NOMO-1 treated with DMSO at 0.1 percent for 48 hours (cell line): Measurements from ENCODE around the gene SAMD1.
"Not testable (repeated sequence)": the region's sequence is repeated elsewhere in the genome, so short reads cannot be mapped to it uniquely, and the experiment has no call there.

Experiments
- DNase-seq: peaks from one replicate; lab custom pipeline; 2025; ENCODE audit not compliant: unreplicated experiment; lab: John Stamatoyannopoulos, UW

The SAMD1 gene

DNA sequence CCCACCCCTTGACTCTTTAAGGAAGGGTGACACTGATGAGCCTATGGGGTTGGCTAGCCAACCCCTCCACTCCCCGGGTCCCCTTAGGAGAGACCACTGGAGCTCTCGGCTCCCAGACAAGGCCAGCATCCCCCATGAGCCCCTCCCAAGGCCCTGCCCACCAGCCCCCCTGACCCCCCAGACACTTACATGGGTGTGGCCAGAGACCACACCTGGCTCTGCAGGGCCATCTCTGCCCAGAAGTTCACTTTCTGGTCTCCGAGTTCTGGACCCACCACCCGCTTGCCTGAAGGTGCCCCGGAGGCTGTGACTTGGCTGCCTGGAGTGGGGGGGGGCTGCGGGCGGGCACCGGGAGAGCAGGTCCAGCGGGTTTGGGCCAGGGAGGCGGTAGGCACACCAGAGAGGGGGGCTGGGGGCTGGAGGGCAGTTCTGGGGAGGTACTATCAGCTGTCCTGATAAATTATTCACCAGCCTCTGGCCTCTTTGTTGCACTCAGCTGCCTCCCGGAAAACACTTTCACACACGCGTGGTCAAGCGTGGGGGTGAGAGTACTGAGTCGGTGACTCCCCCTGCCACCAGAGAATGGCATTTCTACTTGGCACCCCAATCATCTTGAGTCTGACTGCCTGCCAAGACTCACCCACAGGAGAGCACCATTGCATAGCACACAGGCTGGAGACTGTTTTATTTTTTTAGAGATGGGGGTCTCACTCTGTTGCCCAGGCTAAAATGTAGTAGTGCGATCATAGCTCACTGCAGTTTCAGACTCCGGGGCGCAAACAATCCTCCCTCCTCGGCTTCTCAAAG lies 28.6 kb downstream of the SAMD1 start, which contains the start of gene PALM3:
Gene PALM3, minus strand, starts transcription at position 326 of the 807 bp plus-strand sequence. Its CDS starts 96 bp downstream, at position 230.
- no peak for DNase-seq

DNA sequence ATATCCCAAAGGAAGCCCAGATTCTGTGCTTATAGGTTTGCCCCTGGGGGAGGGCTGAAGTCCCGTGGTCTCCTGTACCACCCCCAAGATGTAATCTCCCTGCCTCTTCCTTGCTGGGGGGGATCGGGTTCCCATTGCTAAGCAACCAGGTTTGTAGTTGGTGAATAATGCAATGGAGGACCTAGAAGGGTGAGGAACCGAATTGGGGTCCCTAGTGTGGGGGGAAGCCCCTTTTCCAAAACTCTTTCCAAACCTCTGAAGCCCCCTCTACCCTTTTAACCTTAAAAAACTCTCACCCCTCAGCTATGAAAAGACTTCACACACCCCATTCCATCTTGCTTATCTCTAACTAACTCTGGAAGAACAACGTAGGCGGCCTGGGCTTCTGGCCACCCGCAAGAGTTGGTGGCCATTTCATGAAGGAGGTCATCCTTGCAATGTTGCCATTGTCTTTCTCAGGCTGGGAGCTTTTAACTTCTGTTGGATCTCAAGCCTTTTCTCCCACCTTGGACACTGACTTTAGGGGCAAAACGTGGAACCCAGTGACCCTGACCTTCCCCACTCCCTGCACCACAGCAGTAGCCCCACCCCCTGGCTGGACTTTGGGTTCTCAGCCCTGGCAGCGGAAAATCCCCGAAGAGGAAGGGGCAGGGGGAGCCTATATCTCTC lies 29.3 kb downstream of the SAMD1 start:
- no peak for DNase-seq

DNA sequence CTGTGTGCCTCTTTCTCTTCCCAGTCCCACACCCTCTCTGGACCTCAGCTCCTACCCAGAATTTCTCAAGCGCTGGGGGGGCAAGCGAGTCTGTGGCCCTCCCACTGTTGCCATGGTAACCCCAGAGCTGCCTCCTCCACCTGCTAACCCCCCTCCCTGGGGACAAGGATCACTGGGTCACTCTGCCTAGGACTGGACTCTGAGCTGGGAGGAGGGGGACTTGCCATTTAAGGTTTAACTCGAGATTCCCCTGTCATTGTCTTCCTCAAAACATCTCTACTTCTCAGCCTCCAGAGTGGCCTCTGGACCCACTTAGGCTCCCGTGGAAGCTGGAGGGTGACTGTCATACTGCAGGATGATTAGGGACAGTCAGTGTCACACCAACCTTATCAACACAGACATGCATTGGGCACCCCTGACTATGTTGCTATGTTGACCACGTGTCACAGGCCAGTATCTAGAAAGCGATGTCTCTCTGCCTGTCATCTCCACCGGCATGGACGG lies 30.8 kb downstream of the SAMD1 start:
- no peak for DNase-seq

DNA sequence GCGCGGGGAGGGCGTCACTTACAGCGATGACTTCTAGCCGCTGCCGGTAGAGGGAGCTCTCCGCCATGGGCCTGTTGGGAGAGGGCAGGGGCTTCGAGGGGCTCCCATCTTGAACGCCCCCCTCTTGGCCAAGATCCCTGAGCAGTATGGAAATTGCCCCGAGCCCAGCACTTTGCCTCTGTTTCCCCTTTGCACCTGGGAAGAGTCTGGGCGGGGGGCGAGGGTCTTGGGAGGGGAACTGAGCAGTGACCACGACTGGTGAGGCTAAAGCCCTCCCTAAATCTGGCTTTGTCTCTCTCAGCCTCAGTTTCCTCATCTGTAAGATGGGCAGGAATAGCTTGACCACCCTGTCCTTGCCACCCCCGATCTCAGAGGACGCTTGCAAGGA lies 31.5 kb downstream of the SAMD1 start:
- DNase-seq: peak; percentile 20

DNA sequence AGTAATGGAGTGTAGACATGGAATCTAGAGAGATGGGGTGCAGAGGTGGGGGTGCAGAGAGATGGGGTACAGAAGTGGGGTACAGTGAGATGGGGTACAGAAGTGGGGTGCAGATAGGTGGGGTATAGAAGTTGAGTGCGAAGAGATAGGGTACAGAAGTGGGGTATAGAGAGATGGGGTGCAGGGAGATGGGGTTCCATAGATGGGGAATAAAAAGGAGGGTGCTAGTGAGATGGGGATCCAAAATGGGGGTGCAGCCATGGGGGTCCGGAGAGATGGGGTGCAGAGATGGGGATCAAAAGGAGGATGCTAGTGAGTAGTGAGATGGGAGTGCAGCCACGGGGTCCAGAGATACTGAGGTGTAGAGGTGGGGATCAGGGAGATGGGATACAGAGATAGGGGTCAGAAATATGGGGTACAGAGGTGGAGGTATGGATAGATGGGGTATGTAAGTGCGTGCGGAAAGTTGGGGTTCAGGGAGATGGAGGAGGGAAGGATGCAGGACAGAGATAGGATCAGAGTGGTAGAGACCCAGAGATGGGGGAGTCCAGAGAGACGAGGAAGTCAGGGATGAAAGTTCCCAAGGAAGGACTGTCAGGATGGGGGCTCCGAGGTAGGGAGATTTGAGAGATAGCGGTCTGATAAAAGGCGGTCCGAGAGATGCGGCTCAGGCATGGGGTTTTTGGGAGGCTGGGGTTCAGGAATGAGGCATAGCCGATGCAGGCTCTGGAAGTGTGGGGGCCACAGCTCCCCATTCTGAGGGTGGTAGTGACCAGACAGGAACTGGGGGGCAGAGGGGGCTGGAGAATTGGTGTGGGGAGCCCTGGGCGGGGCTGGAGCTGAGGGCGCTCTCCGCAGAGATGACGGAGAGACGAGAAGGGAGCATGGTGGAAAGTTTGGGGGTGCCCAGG lies 32.1 kb downstream of the SAMD1 start:
- DNase-seq: no peak

DNA sequence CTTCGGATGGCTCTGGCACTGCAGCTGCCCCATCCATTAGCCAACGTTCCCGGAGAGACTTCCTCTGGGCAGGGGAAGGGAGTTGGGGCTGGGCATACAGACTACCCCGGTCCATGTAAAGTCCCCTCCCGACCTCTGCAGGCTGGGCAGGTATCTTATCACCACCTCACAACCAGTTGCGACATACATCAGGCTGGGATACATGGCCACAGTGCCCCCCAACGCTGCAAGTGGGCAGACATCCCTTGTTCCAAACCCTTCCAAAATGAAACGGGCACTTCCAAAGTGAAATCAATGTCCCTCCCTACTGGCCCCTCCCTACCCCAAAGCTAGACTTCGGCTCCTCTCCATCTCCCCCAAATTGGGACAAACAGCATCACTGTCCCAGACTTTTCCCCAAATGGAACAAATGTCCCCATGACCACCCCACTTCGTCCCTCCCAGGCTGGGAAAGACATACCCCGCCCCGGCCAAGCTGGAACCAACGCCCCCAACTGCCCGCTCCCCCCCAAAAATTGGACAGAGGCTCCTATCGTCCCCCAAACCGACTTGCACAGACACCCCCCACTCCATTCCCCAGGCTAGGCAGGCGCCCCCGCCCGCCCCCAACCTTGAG lies 33.7 kb downstream of the SAMD1 start:
- DNase-seq: no peak

DNA sequence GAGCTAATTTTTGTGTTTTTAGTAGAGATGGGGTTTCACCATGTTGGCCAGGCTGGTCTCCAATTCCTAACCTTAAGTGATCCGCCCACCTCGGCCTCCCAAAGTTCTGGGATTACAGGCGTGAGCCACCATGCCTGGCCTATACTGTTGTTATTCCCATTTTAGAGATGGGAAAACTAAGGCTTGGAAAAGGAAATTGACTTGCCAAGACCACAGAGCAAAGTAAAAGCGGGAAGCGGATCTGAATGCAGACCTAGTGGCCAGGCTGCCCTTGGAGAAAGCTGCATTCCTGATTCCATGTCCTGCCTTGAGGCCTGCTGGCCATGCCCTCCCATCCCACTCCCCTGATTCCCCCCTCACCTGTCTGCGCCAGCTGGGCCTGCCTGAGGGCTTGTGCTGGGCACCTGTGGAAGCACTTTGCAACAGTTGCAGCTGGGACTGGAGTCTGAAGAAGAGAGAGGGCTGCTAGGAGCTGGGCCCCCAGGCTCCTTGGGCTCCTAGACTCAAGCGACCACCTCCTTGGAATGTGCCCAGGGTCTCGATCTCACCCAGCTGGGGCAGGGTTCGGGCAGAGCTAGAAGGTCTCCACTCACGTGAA lies 34.4 kb downstream of the SAMD1 start:
- DNase-seq: no peak

DNA sequence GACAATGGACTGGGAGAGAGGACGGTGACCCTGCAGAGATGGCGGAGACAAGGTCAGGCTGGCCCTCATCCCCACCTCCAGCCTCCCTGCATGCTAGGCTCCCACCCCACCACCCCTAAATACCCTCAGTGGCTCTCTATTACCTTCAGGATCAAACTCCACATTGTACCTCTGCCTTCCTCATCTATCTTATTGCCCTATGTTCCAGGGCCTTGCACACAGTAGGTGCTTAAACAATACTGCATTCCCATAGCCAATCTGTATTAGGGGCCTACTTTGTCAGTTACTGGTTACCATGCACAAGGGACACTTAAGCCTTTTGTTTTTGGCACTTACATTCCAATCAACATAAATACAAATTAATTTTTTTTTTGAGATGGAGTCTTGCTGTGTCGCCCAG lies 35.2 kb downstream of the SAMD1 start:
- DNase-seq: no peak

DNA sequence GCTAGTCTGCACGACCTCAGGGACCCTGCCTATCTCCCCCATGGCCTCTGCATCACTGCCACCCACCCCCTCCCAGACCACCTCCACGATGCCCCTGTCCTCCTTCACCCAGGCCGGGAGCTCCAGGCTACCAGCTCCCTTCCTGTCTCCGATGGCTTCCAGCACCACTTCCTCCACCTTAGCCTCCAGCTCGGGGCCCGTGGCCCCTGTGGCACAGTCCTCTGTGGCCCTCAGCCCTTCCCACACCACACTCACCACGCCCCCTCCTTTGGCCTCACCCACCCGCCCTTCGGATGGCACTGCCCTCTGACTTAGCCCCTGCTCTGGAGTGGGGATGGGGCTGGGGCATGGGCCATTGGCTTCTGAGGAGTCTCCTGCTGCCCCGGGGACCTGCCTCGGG lies 35.8 kb downstream of the SAMD1 start:
- no peak for DNase-seq

DNA sequence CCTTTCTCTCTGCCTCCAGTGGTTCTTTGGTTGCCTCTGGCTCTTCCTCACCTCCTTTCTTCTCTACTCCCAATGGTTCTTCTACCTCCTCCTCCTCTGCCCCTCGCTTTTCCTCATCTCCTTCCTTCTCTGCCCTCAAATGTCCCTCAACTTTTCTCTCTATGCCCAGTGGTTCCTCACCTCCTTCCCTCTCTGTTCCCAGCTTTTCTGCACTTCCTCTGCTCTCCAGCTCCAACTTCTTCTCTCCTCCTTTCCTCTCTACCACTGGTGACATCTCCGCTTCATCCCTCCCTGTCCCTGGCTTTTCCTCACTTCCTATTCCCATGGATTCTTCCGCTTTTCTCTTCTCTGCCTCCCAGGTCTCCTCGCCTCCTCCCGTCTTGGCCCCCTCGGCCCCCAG lies 36.5 kb downstream of the SAMD1 start:
- no peak for DNase-seq

DNA sequence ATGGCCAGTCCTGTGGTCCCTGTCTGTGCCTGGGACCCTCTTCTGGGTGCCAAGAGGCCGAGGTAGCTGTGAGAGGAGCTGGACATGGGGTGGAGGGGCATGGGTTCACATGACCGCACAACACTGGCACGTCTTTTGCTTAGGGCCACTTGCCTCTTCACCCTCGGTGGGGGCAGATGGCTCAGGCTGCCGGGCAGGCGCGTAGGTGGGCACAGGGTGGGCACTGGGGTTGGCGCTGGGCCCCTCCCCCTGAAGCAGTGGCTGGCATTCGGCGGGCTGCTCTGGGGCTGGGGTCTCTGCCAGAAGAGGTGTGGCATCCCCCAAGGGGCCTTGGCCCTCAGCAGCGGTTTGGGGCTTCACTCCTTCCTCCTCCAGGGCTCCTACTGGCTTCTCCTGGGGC lies 37.1 kb downstream of the SAMD1 start:
- no peak for DNase-seq

DNA sequence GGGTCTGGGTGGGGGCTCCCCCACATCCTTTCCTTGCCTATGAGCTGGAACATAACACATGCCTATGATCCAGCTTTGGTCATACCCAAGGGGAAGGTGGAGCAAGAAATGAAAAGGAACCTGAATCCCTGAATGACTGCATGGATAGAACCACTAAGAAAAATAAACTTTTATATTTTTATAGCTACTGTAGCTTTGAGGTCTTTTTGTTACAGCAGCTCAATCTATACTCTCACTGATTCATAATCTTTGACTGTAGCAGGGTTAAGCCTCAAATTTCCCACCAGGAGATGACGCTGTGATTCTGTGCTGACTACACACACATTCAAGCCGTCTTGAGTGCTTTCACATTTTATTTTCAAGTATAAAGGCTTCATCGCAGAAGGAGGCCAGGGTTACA lies 37.5 kb downstream of the SAMD1 start:
- no peak for DNase-seq

DNA sequence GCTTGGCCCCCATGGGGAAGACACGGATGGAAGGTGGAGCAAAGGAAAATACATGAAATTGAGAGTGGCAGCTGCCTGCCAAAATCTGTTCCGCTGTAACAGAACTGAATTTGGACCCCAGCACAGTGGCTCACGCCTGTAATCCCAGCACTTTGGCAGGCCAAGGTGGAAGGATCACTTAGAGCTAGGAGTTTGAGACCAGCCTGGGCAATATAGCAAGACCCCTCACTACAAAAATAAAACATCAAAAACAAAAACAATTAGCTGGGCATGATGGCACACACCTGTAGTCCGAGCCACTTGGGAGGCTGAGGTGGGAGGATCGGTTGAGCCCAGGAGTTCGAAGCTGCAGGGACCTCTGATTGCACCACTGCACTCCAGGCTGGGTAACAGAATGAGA lies 38.1 kb downstream of the SAMD1 start:
- no peak for DNase-seq

DNA sequence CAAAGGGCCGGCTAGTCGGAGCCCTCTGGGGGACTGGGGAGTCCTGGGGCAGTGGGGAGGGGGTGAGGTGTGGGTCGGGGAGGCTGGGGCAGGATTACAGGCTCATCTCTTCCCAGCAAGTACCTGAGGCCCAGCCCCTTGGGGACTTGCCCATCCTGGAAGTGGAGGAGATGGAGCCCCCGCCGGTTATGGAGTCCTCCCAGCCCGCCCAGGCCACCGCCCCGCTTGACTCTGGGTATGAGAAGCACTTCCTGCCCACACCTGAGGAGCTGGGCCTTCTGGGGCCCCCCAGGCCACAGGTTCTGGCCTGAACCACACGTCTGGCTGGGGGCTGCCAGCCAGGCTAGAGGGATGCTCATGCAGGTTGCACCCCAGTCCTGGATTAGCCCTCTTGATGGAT lies 38.6 kb downstream of the SAMD1 start:
- DNase-seq: no peak

DNA sequence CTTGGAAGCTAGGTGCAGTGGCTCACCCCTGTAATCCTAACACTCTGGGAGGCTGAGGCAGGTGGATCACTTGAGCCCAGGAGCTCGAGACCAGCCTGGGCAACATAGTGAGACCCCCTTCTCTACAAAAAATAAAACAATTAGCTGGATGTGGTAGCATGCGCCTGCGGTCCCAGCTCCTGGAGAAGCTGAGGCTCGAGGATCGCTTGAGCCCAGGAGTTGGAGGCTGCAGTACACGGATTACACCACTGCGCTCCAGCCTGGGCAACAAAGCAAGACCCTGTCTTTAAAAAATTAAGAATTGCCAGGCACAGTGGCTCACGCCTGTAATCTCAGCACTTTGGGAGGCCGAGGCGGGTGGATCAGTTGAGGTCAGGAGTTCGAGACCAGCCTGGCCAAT lies 39.6 kb downstream of the SAMD1 start:
- not testable (repeated sequence) for DNase-seq

DNA sequence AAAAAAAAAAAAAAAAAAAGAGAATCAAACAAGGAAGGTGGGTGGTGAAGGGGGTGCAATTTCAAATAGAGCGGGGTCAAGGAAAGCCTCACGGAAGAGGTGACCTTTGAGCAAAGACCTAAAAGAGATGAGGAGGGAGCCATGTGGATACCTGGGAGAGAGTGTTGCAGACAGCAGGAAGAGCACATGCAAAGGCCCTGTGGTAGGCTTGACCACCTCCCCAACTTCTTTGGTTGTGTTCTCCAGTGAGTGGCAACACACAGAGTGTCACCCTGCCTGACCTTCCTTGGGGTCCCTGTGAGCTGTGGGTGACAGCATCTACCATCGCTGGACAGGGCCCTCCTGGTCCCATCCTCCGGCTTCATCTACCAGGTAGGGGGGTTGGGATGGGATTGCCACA lies 40.0 kb downstream of the SAMD1 start:
- no peak for DNase-seq

DNA sequence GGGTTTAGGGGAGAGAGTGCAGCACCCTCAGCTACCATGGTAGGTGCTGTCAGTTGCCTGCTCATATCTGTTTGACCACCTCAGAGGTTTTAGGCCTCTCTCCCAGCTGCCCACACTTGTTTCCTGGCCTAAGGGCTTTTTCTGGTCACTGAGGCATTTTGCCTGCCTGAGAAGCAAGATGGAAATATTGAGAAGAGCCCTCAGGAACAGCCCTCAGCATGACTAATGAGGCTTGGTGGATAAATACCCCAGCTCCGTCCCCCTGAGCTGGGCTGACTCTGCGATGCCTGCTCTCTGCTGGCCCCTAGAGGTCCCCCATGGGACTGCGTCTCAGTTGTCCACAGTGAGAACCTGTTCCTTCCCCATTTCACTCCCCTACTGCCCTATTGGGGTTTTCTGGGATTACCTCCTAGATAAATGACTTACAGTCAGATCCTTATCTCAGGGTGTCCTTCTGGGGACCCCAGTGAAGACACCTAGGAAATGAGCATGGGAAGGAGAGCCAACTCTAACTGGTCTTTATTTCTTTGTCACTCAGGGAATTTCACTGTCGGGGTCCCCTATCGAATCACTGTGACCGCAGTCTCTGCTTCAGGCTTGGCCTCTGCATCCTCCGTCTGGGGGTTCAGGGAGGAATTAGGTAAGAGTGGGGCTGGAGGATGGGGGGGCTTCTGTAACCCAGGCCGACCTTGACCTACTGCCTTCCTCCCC lies 42.0 kb downstream of the SAMD1 start:
- DNase-seq: peak; percentile 46

DNA sequence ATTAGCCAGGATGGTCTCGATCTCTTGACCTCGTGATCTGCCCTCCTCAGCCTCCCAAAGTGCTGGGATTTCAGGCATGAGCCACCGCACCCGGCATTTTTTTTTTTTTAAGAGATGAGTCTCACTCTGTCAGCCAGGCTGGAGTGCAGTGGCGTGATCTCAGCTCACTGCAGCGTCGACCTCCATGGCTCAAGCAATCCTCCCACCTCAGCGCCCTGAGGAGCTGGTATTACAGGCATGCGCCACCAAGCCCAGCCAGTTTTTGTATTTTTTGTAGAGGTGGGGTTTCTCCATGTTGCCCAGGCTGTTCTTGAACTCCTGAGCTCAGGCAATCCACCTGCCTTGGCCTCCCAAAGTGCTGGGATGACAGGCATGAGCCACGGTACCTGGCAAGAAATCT lies 42.7 kb downstream of the SAMD1 start:
- not testable (repeated sequence) for DNase-seq

DNA sequence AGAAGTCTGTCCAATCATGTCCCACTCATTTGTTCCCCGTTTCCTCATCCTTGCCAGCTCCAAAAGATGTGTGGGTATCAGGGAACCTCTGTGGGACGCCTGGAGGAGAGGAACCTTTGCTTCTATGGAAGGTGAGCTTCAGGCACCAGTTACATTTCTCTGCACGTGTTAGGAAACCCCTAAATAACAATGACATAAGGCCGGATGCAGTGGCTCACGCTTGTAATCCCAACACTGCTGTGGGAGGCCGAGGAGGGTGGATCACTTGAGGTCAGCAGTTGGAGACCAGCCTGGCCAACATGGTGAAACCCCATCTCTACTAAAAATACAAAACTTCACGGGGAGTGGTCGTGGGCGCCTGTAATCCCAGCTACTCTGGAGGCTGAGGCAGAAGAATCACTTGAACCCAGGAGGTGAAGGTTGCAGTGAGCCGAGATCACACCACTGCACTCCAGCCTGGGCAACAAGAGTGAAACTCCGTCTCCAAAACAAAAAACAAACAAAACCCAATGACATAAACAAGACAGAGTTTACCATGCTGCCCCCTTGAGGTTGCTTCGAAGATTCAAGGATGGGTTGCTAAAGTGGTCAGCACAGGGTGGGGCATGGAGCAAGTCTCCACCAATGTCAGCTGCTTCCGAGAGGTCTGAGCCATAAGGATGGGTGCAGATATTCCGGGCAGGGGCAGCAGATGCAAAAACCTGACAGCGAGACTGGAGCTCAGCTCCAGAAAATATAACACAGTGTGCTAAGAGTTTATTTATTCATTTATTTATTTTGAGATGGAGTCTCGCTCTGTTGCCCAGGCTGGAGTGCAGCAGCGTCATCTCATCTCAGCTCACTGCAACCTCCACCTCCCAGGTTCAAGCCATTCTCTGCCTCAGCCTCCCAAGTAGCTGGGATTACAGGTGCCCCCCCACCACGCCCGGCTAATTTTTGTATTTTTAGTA lies 47.6 kb downstream of the SAMD1 start:
- peak; percentile 37 for DNase-seq
